Muscle layer of duodenum (tissue), 2 donors: Measurements from ENCODE around the gene STOM.

Source experiments
- H3K27ac ChIP-seq: one replicate; pipeline ENCODE4 v1.7.0; 2013; ENCODE audit warnings: mild to moderate bottlenecking, low read length
- H3K27me3 ChIP-seq: one replicate; pipeline ENCODE4 v1.7.0; 2013; ENCODE audit warnings: low read depth, mild to moderate bottlenecking, control low read depth, low read length
- H3K36me3 ChIP-seq, 2 donors: one replicate each; pipeline ENCODE4 v1.7.0; 2013; ENCODE audit warnings: low read length in 2 of 2, control low read depth in 1 of 2, mild to moderate bottlenecking in 1 of 2; ENCODE audit not compliant: insufficient read depth in 2 of 2, control insufficient read depth in 1 of 2
- H3K4me1 ChIP-seq, 2 donors: one replicate each; pipeline ENCODE4 v1.7.0; 2013; ENCODE audit warnings: low read length in 2 of 2, mild to moderate bottlenecking in 2 of 2, control low read depth in 1 of 2, moderate library complexity in 1 of 2; ENCODE audit not compliant: insufficient read depth in 2 of 2, control insufficient read depth in 1 of 2
- H3K4me3 ChIP-seq, 2 donors: one replicate each; pipeline ENCODE4 v1.7.0; 2013; ENCODE audit warnings: low read length in 2 of 2, low read depth in 1 of 2, mild to moderate bottlenecking in 1 of 2
- H3K9me3 ChIP-seq, 2 donors: one replicate each; pipeline ENCODE4 v1.7.0; 2013; ENCODE audit warnings: low read length in 2 of 2, control low read depth in 1 of 2, mild to moderate bottlenecking in 1 of 2; ENCODE audit not compliant: control insufficient read depth in 1 of 2
- donor health status: healthy.

Gene STOM

GRCh38 chr9:121390372-121390771, 20.3 kb upstream of the STOM start:
- H3K9me3 ChIP-seq, result no peaks in the 10 kb centered on the region
- no peaks in the 10 kb centered on the region for H3K27me3 ChIP-seq
- no peaks in the 10 kb centered on the region for H3K4me1 ChIP-seq
- H3K36me3 ChIP-seq, result no peaks in the 10 kb centered on the region
- H3K4me3 ChIP-seq, result no peak overlapping the region
- H3K27ac ChIP-seq, result no peak overlapping the region

- no peak overlapping the region for H3K4me3 ChIP-seq
- no peaks in the 10 kb centered on the region for H3K27me3 ChIP-seq
- H3K36me3 ChIP-seq, result no peaks in the 10 kb centered on the region
- H3K9me3 ChIP-seq, result no peaks in the 10 kb centered on the region
- no peak overlapping the region for H3K27ac ChIP-seq
- H3K4me1 ChIP-seq, result no peaks in the 10 kb centered on the region
Measured at GRCh38 chr9:121388140-121388905, 18.3 kb upstream of the STOM start.

- Histone ChIP-seq H3K4me1 (no peaks in the 10 kb centered on the region), H3K27me3 (no peaks in the 10 kb centered on the region), H3K27ac (no peak overlapping the region), H3K36me3 (no peaks in the 10 kb centered on the region), H3K4me3 (no peak overlapping the region), H3K9me3 (no peaks in the 10 kb centered on the region)
Measured at GRCh38 chr9:121386442-121387175, 16.6 kb upstream of the STOM start.

- H3K4me3 ChIP-seq, result no peak overlapping the region
- H3K27ac ChIP-seq, result no peak overlapping the region
- no peaks in the 10 kb centered on the region for H3K36me3 ChIP-seq
- no peaks in the 10 kb centered on the region for H3K4me1 ChIP-seq
- no peaks in the 10 kb centered on the region for H3K27me3 ChIP-seq
- no peaks in the 10 kb centered on the region for H3K9me3 ChIP-seq
Measured at GRCh38 chr9:121383715-121384114, 13.7 kb upstream of the STOM start.

GRCh38 chr9:121380846-121381245, 10.8 kb upstream of the STOM start:
- no peaks in the 10 kb centered on the region for H3K4me1 ChIP-seq
- peaks cover 0 to 2% of the 10 kb centered on the region in 2 donors for H3K9me3 ChIP-seq
- H3K4me3 ChIP-seq, result no peak overlapping the region
- no peaks in the 10 kb centered on the region for H3K27me3 ChIP-seq
- no peaks in the 10 kb centered on the region for H3K36me3 ChIP-seq
- no peak overlapping the region for H3K27ac ChIP-seq

GRCh38 chr9:121376214-121376830, 6.3 kb upstream of the STOM start:
- no peaks in the 10 kb centered on the region for H3K36me3 ChIP-seq
- no peak overlapping the region for H3K27ac ChIP-seq
- H3K27me3 ChIP-seq, result no peaks in the 10 kb centered on the region

GRCh38 chr9:121373011-121373729, 3.1 kb upstream of the STOM start:
- Histone ChIP-seq H3K27me3 (no peaks in the 10 kb centered on the region), H3K9me3 (peaks cover 0 to 2% of the 10 kb centered on the region in 2 donors), H3K4me3 (peak overlapping the region in 1 of 2 donors; percentile 32), H3K36me3 (no peaks in the 10 kb centered on the region), H3K4me1 (peaks cover 16% of the 10 kb centered on the region in 2 donors), H3K27ac (peak overlapping the region; percentile 92)

More at GRCh38 chr9:121376214-121376830, 6.3 kb upstream of the STOM start:
- Histone ChIP-seq H3K4me3 (no peak overlapping the region), H3K9me3 (peaks cover 0 to 2% of the 10 kb centered on the region in 2 donors), H3K4me1 (peaks cover 13 to 16% of the 10 kb centered on the region in 2 donors)

GRCh38 chr9:121372239-121373010, 2.4 kb upstream of the STOM start:
- Histone ChIP-seq H3K36me3 (no peaks in the 10 kb centered on the region), H3K4me1 (peaks cover 18 to 19% of the 10 kb centered on the region in 2 donors), H3K4me3 (peak overlapping the region; percentile 8 to 32), H3K9me3 (no peaks in the 10 kb centered on the region), H3K27me3 (no peaks in the 10 kb centered on the region), H3K27ac (peak overlapping the region; percentile 92)

GRCh38 chr9:121371495-121372061, 1.5 kb upstream of the STOM start:
- H3K36me3 ChIP-seq, result no peaks in the 10 kb centered on the region
- no peaks in the 10 kb centered on the region for H3K27me3 ChIP-seq
- H3K4me3 ChIP-seq, result peak overlapping the region in 1 of 2 donors; percentile 32
- peaks cover 25 to 27% of the 10 kb centered on the region in 2 donors for H3K4me1 ChIP-seq
- no peaks in the 10 kb centered on the region for H3K9me3 ChIP-seq
- peak overlapping the region; percentile 92 for H3K27ac ChIP-seq

- H3K4me1 ChIP-seq, result peaks cover 41 to 48% of the 10 kb centered on the region in 2 donors
- no peaks in the 10 kb centered on the region for H3K9me3 ChIP-seq
- no peaks in the 10 kb centered on the region for H3K27me3 ChIP-seq
- H3K36me3 ChIP-seq, result no peaks in the 10 kb centered on the region
- H3K27ac ChIP-seq, result peak overlapping the region; percentile 88
- peak overlapping the region; percentile 75 to 76 for H3K4me3 ChIP-seq
Measured at GRCh38 chr9:121368745-121369144, 1.3 kb downstream of the STOM start.
